Activated T-helper 1 cell treated with Interleukin-2 at 50 U/mL for 16 hours (primary cell): ENCODE results near the gene ABHD8.
A peak's percentile ranks its signal among the peaks of the same experiment; 100 is the strongest.

Experiments
- DNase-seq: peaks from one replicate; pipeline ENCODE4 v3.0.0-alpha.2; 2020; ENCODE audit warnings: low read depth

The ABHD8 gene

DNA sequence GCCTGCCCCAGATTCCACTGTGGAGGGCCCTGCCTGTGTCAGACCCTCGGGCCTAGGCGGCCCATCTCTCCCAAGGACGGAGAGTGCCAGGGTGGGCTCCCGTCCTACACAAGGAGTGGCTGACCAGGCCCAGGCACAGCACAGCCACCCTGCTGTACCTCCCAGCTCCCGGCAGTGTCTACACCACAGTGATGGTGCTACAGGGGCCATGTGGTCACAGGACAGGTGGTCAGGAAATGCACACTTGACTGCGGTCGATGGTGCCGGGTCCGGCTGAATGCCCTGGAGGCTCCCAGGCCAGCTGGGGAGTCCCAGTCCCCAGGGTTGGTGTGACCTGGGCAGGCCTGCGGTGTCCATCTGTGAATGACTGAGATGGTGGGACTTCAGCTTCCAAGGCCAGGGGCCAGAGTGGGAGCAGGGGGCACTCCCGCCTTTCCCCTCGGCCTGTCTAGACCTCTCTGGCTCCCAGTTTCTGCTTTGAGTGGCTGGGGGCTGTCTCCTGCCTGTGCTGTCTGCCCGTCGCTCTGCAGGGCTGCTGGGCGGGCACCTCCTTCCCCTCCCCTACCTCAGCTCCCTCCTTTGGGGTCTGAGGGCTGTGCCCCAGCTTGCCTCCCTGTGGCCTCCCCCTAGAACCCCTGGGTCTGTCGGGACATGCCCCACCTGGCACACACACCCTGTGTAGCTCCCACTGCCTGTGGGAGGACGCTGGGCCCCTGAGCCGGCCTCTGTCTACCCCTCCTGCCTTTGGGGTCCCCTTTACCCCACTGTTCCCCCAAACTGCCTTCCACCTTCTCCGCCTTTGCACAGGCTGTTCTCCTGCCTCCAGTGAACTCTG is 18.6 kb upstream of the ABHD8 start:
- DNase-seq = no peak

DNA sequence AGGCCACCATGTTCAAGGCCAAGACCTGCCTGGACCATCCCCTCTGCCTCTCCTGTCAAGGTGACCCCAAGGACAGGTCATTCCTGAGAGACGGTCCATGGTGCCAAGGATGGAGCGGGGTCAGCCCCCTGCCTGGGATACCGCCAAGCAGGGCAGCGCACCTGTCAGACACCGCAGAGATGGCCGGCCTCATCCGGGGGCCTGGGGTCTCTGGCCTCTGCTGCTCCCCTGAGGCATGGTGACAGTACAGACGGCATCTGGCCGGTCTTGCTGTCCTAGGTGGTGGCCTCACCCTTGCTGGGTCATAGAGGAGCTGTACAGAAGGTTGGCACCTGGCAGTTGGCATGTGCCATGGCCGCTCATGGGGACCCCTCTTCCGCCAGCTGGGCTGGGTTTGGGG is 17.2 kb upstream of the ABHD8 start:
- DNase-seq = no peak

DNA sequence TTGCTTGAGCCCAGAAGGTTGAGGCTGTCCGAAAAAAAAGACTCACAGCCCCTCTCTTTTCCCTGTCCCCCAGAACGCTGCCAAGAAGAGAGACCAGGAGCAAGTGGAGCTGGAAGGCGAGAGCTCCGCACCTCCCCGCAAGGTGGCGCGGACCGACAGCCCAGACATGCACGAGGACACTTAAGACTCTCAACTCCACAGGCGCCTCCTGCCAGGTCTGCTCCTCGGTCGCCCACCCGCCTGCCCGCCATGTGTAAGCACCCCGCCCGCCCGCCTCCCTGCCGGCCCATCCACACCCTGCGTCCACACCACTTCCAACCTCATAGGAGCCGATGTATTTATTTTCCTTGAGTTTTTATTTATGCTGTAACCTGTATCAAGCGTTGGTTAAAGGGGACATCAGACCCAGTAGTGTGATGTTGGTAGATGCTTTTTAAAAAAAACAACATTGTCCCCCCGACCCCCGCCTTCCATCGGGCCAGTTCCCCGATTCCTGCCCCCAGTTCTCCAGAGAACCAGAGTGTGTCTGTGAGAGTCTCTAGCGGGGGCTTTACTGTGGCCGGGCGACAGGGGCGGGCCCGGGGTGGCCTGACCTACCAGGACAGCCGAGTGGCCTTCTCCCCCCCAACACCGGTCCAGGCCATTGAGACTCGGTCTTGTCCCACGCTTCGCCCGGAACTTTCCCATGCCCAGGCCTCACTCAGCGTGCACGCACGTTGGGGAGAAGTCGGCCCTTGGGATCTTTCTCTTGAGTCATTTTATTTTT is 16.4 kb upstream of the ABHD8 start:
- no peak for DNase-seq

DNA sequence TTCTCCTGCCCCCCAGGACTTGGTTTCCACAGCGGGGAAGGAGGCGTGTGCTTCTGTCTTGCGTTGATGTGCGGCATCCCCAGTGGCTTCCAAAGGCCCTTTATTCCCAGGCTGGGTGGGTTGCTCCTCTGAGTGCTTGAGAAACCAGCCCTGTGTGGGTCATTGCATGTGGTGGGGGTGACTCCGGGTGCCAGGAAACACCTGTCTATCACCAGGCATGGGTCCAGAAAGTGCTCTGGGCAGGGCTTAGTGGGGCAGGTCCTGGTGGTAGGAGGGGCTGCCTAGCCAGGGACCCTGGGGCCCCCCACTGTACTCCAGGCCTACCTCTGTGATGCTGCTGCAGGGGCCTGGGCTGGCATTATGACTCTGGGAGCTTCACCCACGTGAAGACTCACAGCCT is 15.7 kb upstream of the ABHD8 start:
- DNase-seq = no peak

DNA sequence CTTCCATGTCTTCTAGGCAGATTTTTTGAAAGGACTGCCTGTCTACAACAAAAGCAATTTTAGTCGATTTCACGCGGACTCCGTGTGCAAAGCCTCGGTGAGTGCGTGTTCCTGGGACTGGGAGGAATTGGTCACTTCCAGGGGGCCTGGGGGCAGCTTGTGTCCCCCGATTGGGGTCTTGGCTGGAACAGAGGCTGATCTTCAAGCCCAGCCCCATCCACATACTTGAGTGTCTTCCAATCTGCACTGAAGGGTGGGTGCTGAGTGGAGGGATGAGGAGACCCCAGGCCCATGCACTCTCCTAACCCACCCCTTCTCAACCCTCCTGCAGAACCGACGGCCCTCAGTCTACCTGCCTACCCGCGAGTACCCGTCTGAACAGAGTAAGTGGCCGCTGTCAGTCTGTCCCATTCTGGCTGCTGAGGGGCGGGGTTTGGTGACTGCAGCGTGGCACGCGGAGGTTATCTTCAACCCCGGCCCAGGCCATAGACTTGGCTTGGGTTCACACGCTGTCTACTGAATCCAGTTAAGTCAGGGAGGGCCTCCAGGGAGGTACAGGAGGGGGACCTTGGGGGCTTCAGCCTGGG is 10.9 kb upstream of the ABHD8 start:
- no peak for DNase-seq

DNA sequence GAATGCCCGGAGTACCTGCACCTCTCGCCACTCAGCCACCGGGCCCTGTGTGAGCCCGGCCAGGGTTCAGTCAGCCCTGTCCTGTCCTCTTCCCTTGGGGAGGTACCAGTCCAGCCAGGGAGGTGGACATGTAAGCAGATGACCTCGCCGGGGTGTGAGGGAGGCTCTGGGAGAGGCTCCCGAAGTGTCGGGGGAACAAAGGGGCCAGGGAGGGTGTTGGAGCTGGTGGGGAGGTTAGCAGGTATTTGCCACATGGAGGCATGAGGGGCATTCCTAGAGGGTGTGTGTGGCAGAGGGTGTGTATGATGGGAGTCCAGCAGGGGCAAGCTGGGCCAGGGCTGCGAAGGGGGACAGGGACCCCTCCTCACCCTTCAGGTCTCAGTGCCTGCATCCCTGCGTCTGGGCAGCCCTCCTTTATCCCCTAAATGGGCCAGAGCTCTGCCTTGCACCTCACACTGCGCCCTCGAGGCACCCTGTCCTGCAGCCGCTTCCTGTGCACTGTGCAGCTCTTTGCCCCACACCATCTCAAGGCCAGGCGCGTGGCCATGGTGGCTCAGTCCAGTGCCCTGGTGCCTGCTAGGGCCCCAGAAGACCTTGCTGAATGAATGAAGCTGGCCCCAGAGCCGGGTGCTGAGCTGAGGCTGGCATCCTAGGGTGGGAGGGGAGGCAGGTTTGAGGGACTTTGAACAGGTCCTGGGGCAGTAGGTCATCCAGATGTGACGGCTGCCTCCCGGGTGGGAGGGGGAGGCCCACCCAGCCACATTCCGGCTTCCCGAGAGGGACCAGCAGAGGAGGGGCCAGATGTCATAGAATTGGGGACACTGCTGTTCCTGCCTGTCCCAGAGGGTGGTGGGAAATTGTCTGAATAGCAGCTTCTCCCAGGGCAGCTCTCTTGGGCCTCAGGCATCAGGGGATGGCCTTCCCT is 9.2 kb upstream of the ABHD8 start:
- no peak for DNase-seq

DNA sequence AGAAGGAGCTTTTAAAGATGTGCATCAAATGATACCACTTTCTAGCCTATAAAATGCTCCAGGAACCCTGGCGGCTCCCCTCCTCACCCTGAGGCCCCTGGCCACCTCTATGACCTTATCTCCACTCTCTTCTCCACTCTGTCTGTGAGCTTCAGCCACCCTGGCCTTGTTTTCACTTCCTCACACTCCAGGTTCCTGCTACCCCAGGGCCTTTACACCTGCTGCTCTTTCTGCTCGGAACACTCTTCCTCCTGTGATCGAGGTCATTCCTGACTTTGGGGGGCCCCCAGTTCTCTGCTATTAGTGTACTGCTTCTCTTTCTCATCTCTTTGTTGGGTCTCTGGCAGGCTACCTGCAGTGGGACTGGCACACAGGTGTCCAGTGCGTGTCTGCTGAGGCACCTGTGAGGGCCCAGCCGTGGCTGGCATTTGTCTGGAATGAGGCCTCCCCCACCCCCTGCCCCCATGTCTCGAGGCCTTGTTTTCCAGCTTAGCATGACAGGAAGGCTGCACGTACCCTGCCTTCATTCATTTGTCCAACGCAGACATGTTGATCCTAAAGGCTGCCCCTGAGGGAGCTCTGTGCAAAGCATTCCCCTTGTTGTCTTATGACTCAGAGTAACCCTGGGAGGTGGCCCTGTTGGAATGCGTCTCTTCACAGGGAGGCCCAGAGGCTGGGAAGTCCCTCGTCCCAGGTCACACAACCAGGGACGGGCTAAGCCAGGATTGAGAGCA is 8.4 kb upstream of the ABHD8 start:
- no peak for DNase-seq

DNA sequence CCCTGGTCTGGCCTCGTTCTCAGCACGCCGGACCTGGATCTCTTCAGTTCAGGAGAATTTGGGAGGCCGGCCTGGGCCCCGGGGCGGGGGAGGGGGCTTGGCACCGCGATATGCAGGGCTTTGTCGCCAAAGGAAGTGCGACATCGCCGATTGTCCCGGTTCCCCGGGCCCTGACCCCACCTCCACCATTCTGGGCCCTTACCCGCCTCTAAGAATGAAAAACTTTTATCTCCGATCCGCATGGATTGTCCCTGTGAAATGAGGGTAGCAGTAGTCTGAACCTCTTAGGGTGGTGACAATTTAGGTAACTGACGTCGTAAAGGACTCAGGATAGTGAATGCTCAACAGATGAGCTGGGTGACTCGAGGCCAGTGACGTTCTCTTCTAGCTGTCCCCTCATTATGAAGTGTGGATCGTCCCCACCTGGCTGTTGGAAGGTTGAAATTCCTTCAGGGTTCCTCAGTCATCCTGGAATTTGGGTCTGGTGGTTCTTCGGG is 6.8 kb upstream of the ABHD8 start:
- no peak for DNase-seq

DNA sequence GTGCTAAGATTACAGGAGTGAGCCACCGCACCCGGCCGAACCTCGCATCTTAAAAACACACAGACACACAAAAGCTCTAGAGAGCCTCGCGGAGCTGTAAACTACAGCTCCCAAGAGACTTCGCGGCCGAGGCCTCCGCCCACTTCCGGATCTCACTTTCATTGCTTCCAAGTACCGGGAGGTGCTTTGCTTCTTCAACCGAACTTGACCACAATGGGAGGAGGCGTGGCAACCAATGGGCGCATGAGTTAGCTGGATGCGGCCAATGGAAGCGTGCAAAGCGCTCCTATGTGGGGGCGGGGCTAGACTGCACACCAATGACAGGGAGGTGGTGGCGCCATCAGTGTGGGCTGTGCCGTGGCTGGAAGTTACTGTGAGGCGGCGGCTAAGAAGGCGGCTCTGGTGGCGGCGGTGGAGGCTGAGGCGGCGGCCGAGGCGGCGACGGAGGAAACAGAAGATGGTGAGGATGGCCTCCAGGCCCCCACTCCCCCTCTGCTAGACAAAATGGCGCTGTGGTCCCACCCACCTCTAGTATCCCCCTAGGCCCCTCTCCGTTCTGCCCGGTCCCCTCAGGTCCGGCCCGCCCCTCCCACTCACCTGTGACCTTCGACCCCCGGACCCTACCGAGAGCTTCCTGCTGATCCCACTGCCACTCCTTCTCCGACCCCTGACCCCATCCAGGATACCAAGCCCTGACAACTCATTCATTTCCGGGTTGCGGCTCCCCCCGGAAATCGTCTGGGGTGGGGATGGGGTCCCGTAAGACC is 6.2 kb upstream of the ABHD8 start, which contains the start of gene DDA1:
DDA1 (plus strand) TSS at position 366 of the 767 bp plus-strand sequence; CDS start at position 458, 92 bp downstream.
- peak; percentile 98 for DNase-seq

DNA sequence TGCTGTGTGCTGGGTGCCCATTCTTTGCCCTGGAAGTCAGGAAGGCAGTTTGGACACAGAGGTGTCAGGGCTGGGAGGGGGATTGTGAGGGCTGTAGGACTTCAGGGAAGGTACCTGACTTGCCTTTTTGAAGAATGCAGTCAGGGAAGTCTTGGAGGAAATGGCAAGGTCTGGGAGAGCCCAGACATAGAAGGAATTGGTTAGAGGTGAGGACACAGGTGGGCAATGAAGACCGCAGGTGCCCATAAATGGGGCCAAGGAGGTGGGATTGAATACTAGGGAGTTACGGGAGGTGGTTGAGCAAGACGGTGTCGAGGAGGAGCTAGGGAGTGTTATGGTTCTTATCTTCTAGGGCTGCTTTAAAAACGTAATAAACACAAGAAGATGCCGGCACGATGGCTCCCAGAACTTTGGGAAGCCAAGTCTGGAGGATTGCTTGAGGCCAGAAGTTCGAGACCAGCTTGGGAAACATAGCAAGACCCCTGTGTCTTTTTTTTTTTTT is 4.7 kb upstream of the ABHD8 start:
- no peak for DNase-seq

DNA sequence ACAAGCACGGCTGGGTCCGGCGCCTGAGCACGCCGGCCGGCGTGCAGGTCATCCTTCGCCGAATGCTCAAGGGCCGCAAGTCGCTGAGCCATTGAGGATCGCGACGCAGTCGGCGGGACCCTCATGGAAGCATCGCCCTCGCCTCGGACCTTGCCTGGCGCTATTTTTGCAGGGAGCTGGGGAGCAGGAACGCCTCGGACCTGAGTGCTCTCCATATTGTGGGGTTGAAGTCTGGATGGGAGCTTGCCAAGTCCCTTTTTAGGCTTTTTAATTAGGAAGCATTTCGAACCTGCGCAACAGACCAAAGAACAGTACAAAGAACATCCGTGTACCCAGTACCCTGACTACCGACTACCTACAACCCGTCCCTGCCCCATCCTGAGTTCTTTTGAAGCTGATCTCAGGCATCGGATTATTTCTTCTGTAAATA is 3.1 kb upstream of the ABHD8 start:
- no peak for DNase-seq

DNA sequence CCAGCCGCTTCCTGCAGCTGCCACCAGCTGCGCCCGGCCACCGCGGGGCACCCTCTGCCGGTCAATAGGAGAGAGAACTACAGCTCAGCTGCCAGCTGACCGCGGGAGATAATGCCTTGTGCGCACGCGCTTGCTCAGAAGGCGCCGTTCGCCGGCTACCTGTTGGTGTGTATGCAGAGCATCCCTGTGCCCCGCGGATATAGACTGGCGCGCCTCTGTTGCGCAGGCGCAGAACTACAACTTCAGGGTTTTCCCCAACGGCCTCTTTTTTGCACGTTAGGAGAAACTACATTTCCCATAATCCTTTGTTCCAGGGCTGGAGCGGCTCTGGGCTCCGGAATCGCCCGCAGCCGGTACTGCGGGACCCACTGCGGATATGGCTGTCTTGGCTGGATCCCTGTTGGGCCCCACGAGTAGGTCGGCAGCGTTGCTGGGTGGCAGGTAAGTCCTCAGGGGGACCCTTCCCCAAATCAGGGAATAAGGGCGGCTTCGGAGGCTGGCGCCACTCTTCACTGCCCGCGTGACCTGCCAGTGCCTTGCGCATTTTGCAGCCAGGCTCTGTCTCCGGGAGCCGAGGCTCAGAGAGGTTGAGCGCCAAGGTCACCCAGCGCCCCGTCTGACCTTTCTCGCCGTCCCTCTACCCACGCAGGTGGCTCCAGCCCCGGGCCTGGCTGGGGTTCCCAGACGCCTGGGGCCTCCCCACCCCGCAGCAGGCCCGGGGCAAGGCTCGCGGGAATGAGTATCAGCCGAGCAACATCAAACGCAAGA is 2.5 kb upstream of the ABHD8 start, which contains the start of gene MRPL34:
MRPL34 (plus strand) TSS at position 356 of the 768 bp plus-strand sequence; CDS start at position 377, 21 bp downstream.
- DNase-seq = peak; percentile 91

DNA sequence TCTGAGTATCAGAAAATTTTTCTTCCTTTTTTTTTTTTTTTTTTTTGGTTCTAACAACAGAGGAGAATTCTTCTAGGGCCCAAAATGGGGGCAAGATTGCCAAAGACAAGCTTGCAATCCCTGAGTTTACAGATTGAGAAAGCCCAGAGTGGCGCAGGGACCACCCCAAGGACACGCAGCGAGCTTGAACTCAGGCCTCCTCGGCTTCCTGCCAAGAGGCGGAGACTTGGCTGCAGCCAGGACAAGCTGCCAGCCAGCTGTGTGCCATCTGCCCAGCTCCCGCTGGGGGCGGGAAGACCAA is 1.9 kb upstream of the ABHD8 start:
- DNase-seq = no peak

DNA sequence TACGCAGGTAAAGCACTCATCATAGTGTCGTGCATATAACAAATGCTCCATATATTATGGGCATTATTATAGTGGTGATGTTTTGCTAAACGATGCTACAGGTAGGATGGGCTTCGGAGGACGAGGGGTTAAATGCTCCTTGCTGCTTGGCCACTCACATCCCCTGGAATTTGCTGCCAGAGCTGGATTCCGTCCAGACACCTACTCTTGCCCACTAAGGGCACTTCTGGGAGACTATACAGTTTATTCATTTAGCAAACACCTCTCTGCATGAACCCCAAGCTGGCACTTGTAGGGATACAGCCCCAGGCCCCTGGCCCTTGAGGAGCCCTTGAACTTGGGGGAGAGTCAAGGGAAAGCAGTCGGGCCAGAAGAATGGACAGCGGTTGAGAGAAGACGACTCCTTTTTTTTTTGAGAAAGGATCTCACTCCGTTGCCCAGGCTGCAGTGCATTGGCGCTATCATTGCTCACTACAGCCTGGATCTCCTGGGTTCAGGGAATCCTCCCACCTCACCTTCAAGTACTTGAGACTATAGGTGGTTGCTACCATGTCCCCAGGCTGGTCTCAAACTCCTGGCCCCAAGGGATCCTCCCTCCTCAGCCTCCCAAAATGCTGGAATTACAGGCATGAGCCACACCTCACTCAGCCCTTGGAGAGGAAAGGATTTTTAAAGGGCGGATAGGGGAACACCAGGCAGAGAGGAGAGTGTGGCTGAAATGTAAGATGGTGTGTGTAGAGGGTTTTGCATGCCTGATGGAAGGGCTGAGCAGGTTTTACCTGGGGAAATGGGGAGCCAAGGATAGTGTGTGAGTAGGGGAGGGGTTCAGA is 1.4 kb upstream of the ABHD8 start:
- no peak for DNase-seq

DNA sequence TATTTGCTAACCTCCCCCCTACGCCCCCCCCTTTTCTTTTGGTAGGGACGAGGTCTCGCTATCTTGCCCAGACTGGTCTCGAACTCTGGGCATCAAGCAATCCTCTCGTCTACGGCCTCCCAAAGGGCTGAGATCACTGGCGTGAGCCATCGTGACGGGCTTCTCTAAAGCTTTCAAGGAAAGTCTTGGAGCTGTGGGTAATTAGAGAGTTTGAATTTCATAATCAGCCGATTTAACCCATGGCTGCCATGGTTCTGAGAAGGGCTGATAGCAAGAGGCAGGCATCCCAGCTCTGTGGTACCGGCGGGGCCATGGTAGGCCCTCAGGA is 679 bp upstream of the ABHD8 start:
- DNase-seq = no peak

DNA sequence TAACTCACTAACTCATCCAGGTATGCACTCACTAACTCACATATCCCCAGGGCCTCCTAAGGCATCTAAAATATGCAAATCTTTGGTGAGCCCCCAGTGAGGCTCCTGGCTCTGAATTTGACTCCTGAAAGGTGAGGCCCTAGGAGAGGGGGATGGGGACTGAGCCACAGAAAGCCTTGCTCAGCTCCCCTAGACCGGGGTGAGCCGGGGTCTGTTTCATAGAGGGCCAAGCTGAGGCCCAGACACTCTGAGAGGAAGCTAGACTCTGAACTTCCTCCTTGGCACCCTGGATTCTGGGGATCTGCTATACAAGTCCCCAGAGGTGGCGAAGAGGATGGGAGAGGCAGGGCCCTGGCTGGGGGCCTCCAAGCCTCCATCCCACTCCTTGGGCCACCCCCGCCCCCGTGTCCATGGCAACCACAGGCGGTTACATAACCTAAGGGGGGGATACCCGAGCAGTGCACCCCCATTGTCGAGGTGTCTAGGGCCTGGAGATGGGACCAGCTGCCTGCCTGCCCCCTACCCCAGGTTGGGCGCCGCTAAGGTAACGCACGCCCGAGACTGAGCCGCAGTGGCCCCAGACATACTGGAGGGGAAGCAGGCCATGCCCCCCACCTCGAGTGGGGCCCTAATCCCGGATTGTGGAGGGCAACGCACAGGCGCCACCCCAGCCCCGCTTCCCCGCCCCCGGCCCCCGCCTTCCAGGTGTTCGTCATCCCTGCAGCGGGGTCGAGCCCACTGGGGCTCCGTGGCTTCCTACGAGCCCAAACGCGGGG is 646 bp downstream of the ABHD8 start:
- DNase-seq = peak; percentile 17

DNA sequence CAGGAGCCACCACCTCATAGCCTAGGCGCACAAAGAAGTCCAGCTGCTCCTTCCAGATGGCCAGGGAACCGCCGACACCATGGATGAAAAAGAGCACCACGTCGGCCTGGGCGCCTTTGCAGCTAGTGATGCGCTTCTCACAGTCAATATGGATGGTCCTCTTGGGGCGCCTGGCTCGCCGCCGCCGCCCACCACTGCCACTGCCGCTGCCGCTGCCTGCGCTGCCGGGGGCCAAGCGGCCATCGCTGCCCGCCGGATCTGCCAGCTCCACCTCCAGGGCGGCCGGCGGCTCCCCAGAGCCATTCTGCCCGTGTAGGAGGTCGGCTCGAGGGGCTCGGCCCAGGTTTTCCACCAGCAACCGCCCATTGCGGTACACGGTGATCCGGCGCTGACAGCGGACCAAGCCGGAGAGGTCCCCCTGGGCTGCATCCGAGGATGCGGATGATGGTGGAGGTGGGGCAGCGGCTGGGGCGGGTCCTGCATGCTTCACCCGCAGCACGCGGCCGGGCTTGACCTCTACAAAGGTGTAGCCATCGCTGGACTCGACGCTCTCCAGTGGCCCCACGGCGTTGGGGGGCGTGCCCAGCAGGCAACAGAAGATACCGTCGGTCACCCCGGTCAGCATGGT is 2.1 kb downstream of the ABHD8 start:
- DNase-seq = no peak
